ENCODE data around the gene CDH13.

- no peak for TF ChIP-seq EP300 (IDR thresholded peaks at IDR 0.05)
- no peak for TF ChIP-seq CTCF (IDR thresholded peaks at IDR 0.05)
Observed at GRCh38 chr16:82793528-82794245, 166.9 kb downstream of the CDH13 start.
